ENCODE data around the gene OXCT2. TPM values are rescaled to one million over a fixed set of nuclear protein-coding genes. Genes with fewer than 3 reads are reported as not detected.
A peak's percentile ranks its signal among the peaks of the same experiment; 100 is the strongest.

The OXCT2 gene
- polyA plus RNA-seq, 1 donor from 2014 or later = not detected

- no peak overlapping the region for H3K4me2 ChIP-seq (ENCODE audit: low read length)
- no peaks in the 10 kb centered on the region for H3K79me2 ChIP-seq (replicated peaks; ENCODE audit: insufficient read depth, low read length)
- no peak overlapping the region for H3K9ac ChIP-seq (ENCODE audit: low read length)
- no peaks in the 10 kb centered on the region for H3K9me2 ChIP-seq (ENCODE audit: insufficient read depth, low read length)
- H3K27ac ChIP-seq (ENCODE audit: low read length) = no peak overlapping the region
- TF ChIP-seq TAF1 (IDR thresholded peaks at IDR 0.05; ENCODE audit: low read depth) = no peak
- peak; percentile 96 for TF ChIP-seq CTCF (IDR thresholded peaks at IDR 0.05; ENCODE audit: poor library complexity, severe bottlenecking)
- no peak for TF ChIP-seq MXI1 (conservative IDR thresholded peaks at IDR 0.05; ENCODE audit: poor library complexity, severe bottlenecking)
- no peak for TF ChIP-seq REST (IDR thresholded peaks at IDR 0.05; ENCODE audit: borderline replicate concordance)
- peak; percentile 98 for TF ChIP-seq RAD21 (conservative IDR thresholded peaks at IDR 0.05)
- no peak for TF ChIP-seq POLR2AphosphoS5 (IDR thresholded peaks at IDR 0.05)
- no peak for TF ChIP-seq EP300 (conservative IDR thresholded peaks at IDR 0.05; ENCODE audit: poor library complexity, severe bottlenecking)
- TF ChIP-seq EZH2 (IDR thresholded peaks at IDR 0.05; ENCODE audit: borderline replicate concordance, insufficient read depth, low read length, poor library complexity, severe bottlenecking) = no peak
- TF ChIP-seq SMC3 (conservative IDR thresholded peaks at IDR 0.05; ENCODE audit: poor library complexity) = peak; percentile 99
- no peak overlapping the region for H2AFZ ChIP-seq (ENCODE audit: low read depth, low read length)
- H3F3A ChIP-seq (ENCODE audit: insufficient read depth, low read length, poor library complexity, severe bottlenecking) = no peaks in the 10 kb centered on the region
- H3K27me3 ChIP-seq (ENCODE audit: insufficient read depth, low read depth, low read length) = no peaks in the 10 kb centered on the region
- no peaks in the 10 kb centered on the region for H4K20me1 ChIP-seq (ENCODE audit: insufficient read depth)
- H3K4me3 ChIP-seq (ENCODE audit: low read length) = no peak overlapping the region
- no peaks in the 10 kb centered on the region for H3K9me3 ChIP-seq (ENCODE audit: low read length)
- H3K36me3 ChIP-seq (ENCODE audit: insufficient read depth, low read length) = no peaks in the 10 kb centered on the region
Measured at GRCh38 chr1:39816415-39817090, 45.4 kb upstream of the OXCT2 start.

GRCh38 chr1:39812913-39813312 lies 41.8 kb upstream of the OXCT2 start:
- Histone ChIP-seq H3K27ac (ENCODE audit: low read length) (no peak overlapping the region), H3K27me3 (ENCODE audit: insufficient read depth, low read depth, low read length) (no peaks in the 10 kb centered on the region), H3K9me3 (ENCODE audit: low read length) (no peaks in the 10 kb centered on the region), H3K4me3 (ENCODE audit: low read length) (no peak overlapping the region), H3K9ac (ENCODE audit: low read length) (no peak overlapping the region), H4K20me1 (ENCODE audit: insufficient read depth) (no peaks in the 10 kb centered on the region), H3K4me2 (ENCODE audit: low read length) (no peak overlapping the region), H3F3A (ENCODE audit: insufficient read depth, low read length, poor library complexity, severe bottlenecking) (no peaks in the 10 kb centered on the region), H3K79me2 (replicated peaks; ENCODE audit: insufficient read depth, low read length) (no peaks in the 10 kb centered on the region), H2AFZ (ENCODE audit: low read depth, low read length) (no peak overlapping the region), H3K9me2 (ENCODE audit: insufficient read depth, low read length) (no peaks in the 10 kb centered on the region), H3K36me3 (ENCODE audit: insufficient read depth, low read length) (no peaks in the 10 kb centered on the region)
- TF ChIP-seq EZH2 (IDR thresholded peaks at IDR 0.05; ENCODE audit: borderline replicate concordance, insufficient read depth, low read length, poor library complexity, severe bottlenecking) = no peak
- no peak for TF ChIP-seq POLR2AphosphoS5 (IDR thresholded peaks at IDR 0.05)
- TF ChIP-seq TAF1 (IDR thresholded peaks at IDR 0.05; ENCODE audit: low read depth) = no peak
- TF ChIP-seq EP300 (conservative IDR thresholded peaks at IDR 0.05; ENCODE audit: poor library complexity, severe bottlenecking) = no peak
- TF ChIP-seq RAD21 (conservative IDR thresholded peaks at IDR 0.05) = no peak
- TF ChIP-seq SMC3 (conservative IDR thresholded peaks at IDR 0.05; ENCODE audit: poor library complexity) = no peak
- TF ChIP-seq CTCF (IDR thresholded peaks at IDR 0.05; ENCODE audit: poor library complexity, severe bottlenecking) = no peak
- TF ChIP-seq MXI1 (conservative IDR thresholded peaks at IDR 0.05; ENCODE audit: poor library complexity, severe bottlenecking) = no peak
- no peak for TF ChIP-seq REST (IDR thresholded peaks at IDR 0.05; ENCODE audit: borderline replicate concordance)
